HG02852 (cell line): ENCODE data around the gene OPN3.

ENCODE experiments used
- ATAC-seq: cut with Tn5 transposase; IDR thresholded peaks from one replicate; pipeline ENCODE4 v1.9.1; 2021; ENCODE audit warnings: mild to moderate bottlenecking, moderate library complexity; ENCODE audit not compliant: unreplicated experiment

The OPN3 gene

GRCh38 chr1:241627453-241628259 lies 12.5 kb downstream of the OPN3 start:
- peak; percentile 77 for ATAC-seq

GRCh38 chr1:241624935-241625334 lies 15.2 kb downstream of the OPN3 start:
- ATAC-seq = no peak

DNA sequence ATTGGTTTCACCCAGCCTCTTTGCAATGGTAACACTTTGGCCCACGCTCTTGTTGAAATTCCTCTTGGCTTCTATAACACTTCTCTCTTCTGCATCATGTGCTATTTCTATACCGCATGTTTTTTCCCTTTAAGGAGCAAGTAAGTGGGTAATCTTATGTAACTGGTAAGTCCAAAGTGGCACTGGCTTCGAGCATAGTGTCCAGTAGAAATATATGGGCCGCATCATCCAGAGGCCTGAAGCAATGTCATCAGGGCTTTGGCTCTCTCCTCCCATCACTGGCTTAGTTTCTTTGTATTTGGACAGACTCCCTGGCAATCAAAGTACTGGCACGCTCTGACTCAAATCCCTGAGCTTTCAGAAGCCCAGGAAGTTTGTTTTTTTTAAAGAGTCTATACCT lies 17.5 kb downstream of the OPN3 start:
- ATAC-seq = no peak

GRCh38 chr1:241617426-241617825 lies 22.7 kb downstream of the OPN3 start:
- no peak for ATAC-seq

DNA sequence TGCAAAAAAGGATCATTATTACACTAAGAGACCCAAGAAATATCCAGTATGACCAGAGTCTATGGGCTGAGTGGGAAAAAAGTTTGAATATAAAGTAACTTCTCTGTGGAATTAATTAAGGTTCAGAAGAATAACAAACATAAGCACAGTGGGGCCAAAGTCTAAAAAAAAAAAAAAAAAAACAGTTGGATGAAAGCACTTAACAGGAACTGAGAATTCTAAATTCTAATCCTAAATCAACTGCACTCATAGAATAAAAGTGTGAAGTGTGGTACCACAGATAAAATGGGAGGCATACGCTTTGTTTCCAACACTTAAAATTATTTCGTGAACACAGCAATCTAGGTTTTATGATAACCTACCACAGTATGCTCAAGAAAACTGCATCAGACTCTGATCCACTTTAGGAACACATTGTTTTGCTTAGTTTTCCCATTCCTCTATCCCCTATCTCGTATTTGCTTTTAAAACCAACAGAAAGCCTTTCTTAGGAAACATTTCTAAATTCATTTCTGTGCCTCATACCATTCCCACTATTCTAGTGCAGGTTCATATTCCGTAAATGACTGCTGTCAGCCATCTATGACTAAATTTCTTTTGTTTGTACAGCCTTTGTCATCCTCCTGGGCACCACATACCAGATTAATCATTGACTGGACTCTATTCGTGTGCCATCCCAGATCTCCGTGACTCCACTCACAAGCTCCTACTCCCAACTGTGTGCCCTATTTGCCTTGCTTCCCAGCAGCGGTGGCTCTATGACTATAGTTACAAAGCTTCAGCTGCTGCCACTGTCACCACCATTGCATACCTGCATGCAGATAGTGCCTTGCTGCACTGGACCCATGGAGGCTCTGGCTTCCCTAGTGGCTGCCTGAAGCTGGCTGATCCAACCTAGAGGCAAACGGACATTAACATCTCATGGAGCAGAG lies 24.9 kb downstream of the OPN3 start:
- no peak for ATAC-seq

GRCh38 chr1:241614572-241614971 lies 25.6 kb downstream of the OPN3 start:
- ATAC-seq = no peak

DNA sequence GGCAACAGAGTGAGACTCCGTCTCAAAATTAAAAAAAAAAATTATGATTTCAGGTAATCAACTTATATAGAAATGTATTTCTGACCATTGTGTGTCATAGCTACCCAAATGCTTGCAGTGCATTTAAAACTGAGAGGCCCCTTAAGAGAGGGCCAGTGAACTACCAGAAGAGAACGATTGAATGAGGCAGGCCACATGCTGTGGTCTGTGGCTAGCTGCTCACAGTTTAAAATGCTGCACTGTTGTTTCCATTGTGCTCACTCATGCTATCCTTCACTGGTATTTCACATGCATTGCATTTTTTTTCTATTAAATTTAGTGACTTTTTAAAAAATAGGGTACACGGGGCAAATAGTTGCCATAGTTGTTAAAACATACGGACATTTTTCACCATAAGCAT lies 26.0 kb downstream of the OPN3 start:
- no peak for ATAC-seq

- no peak for ATAC-seq
Observed at GRCh38 chr1:241612533-241613477, 27.4 kb downstream of the OPN3 start.

DNA sequence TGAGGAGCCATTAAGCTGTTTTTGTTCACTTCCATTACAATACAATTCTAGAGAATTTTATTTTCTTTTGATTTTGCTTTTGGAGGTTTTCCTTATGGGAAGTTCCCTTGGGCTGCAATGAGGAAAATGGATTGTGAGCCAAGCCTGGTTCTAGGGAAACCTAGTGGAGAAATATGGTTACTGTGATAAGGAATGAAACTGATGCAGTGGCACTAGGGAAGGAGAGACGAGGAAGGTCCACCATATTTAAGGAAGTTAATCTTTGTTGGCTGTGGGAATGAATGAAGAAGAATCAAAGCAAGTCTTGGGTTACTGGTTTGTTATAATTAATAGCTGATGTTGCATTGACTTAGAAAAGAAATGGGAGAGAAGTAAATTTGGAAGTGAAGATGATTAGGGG lies 28.4 kb downstream of the OPN3 start:
- no peak for ATAC-seq

DNA sequence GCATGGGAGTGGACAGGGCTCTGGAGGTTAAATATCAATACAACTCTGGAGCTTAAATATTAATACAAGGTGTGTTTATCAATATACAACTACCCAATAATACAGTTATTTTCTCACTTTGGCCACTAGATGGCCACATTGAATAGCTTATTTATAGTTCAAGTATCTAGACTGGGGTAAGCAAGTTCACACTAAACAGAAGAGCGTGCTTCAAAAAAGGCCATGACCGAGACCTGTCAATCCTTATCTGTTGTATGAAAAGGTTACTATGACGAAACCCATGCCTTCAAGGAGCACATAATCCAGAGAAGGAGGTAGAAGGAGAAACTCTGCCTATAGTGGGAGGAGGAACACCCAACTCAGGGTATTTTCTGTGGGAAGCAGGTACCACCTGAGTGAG lies 29.1 kb downstream of the OPN3 start:
- ATAC-seq = peak; percentile 83

GRCh38 chr1:241610056-241610815 lies 29.9 kb downstream of the OPN3 start:
- ATAC-seq = no peak

DNA sequence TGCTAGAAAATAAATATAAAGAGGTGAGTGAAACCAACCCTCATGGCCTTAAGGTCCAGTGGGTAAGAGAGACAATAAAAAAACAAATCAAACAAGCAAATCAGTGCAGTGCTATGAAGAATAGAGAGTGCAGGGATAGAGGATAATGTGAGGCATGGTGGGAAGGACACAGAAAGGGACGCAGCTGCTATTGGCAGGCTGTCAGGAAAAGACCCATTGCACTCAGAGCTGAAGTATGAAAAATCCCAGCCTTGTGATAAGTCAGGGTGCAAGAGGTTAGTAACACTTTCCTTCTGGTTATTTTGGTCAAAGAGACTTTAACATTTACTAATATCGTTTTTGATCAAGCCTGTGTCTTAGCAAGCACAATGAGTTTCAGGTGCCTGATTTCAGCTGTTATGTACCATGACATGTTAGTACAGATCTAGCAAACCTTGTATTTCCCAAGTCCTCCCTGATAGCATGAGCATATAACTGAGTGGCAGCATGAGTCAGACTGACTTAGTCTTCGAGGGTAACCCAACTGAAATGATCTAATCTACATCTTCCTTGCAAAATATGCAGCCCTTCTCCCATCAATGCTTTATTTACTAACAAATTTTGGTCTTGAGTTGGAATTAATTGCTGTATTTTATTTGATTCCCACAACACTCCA lies 31.7 kb downstream of the OPN3 start:
- peak; percentile 38 for ATAC-seq

- no peak for ATAC-seq
Observed at GRCh38 chr1:241607497-241607896, 32.7 kb downstream of the OPN3 start.

DNA sequence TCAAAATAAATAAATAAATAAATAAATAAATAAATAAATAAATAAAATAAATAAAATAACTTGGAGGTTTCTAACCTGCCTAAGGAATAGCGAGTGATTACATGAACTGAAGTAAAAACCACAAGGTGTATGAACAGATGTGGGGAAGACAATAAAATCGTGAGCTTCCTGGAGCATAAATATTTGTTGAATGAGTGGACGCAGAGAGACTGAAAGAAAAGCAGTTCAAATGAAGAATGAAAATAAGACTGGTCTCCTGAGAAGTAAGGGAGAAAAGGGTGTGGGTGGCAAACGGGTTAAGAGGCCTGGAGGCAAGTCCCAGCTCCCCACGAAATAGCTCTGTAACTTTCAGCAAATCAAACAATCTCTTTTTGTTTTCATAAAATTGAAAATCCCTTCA lies 33.6 kb downstream of the OPN3 start:
- ATAC-seq = no peak

DNA sequence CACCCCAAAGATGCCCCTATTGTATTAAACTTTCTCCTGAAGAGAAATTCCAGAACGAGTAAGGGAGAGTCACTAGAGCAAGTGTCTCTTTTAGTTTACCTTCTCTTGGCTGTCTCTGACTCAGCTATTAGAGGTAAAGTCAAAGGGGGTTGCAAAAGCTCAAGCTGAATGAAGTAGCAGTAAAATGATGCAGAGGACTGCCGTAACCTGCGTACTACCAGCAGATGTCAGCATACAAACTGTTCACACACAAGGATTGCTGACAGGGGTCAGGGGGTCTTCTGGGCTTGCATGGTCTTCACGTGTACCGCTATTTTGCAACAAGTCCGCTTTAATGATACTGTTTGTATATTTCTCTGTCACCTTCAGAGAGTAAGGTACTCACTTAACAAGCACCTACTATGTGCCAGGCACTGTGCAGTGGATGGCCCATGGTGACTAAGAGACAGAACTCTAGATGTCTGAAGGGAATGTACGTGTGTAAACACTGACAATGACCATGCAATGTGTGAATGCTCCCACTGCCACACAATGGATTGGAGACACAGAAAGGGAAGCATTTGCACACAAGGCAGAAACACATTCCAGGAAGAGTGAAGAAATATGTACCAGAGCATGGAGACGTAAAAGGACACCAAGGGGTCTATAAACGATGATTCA lies 34.9 kb downstream of the OPN3 start:
- ATAC-seq = no peak

GRCh38 chr1:241603731-241604245 lies 36.4 kb downstream of the OPN3 start:
- no peak for ATAC-seq

GRCh38 chr1:241600496-241600901 lies 39.7 kb downstream of the OPN3 start:
- ATAC-seq = peak; percentile 83

DNA sequence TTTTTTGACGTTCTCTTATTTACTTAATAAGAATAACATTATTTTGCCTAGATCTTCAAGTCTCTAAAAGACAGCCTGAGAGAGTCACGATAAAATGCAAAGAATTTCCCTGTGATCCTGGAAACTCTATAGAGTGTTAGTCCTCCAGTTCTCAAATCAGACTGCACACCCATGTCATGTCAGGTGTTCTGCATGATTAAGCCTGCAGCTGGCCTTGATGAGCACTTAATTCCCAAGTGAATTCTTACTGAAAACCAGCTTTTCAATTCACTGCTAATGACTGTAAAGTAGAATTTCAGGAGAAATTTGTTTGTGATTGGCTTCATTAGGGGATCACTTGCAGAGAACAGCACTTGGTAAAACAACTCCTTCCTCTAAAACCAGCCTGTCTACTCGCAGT lies 41.9 kb downstream of the OPN3 start:
- no peak for ATAC-seq

DNA sequence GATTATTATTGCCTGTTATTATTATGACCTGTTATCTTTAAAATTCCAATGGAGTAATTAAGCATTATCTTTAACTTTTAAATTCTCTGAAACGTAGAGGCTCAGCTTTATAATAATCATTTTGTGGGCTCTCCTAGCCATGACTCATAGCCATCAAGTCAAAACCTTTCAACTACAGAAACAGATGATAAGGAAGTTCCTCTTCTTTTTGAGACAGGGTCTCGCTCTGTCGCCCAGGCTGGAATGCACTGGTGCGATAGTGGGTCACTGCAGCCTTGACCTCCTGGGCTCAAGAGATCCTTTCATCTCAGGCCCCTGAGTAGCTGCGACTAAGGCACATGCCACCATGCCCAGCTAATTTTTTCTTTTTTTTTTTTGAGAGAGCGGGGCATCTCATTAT lies 43.5 kb downstream of the OPN3 start:
- ATAC-seq = peak; percentile 31
